Loucy (cell line): ENCODE results near the gene HMGXB4.

Experiments
- H2AFZ ChIP-seq: fragments of 200-600 bp; sonication (generic); 2 replicates; pipeline ENCODE4 v1.6.0; 2016; ENCODE audit warnings: antibody characterized with exemption, mild to moderate bottlenecking, low read length, moderate library complexity
- H3F3A ChIP-seq: fragments of 200-600 bp; 2 replicates; pipeline ENCODE4 v1.6.0; 2016; ENCODE audit warnings: antibody characterized with exemption, low read depth, mild to moderate bottlenecking
- H3K27me3 ChIP-seq: fragments of 200-600 bp; sonication (generic); 2 replicates; pipeline ENCODE4 v1.6.1; 2014; ENCODE audit warnings: low read length, mild to moderate bottlenecking; ENCODE audit not compliant: insufficient read depth, poor library complexity, severe bottlenecking
- H3K36me3 ChIP-seq: fragments of 200-600 bp; sonication (generic); 2 replicates; pipeline ENCODE4 v1.6.1; 2016; ENCODE audit warnings: low read length; ENCODE audit not compliant: insufficient read depth
- H3K4me1 ChIP-seq: fragments of 200-600 bp; sonication (generic); 2 replicates; pipeline ENCODE4 v1.5.1; 2014; ENCODE audit warnings: low read length, mild to moderate bottlenecking; ENCODE audit not compliant: insufficient read depth, poor library complexity, severe bottlenecking
- H3K4me2 ChIP-seq: fragments of 200-600 bp; sonication (generic); 2 replicates; pipeline ENCODE4 v1.6.0; 2014; ENCODE audit warnings: antibody characterized with exemption, low read length, low read depth, mild to moderate bottlenecking; ENCODE audit not compliant: poor library complexity, severe bottlenecking
- H3K4me3 ChIP-seq: fragments of 200-600 bp; sonication (generic); 2 replicates; pipeline ENCODE4 v1.5.1; 2014; ENCODE audit warnings: low read length, mild to moderate bottlenecking, mixed read lengths; ENCODE audit not compliant: poor library complexity, severe bottlenecking
- H3K79me2 ChIP-seq: fragments of 200-600 bp; sonication (generic); 2 replicates; pipeline ENCODE4 v1.6.1; 2014; ENCODE audit warnings: low read length; ENCODE audit not compliant: insufficient read depth
- H3K9ac ChIP-seq: fragments of 200-600 bp; sonication (generic); 2 replicates; pipeline ENCODE4 v1.6.0; 2014; ENCODE audit warnings: mild to moderate bottlenecking, low read depth, low read length, moderate library complexity; ENCODE audit not compliant: poor library complexity, severe bottlenecking
- H3K9me2 ChIP-seq: fragments of 200-600 bp; sonication (generic); replicated peaks from 2 replicates; pipeline ENCODE4 v1.6.1; 2016; ENCODE audit warnings: low read depth, low read length, mixed read lengths
- H3K9me3 ChIP-seq: fragments of 200-600 bp; sonication (generic); 2 replicates; pipeline ENCODE4 v1.6.1; 2014; ENCODE audit warnings: mild to moderate bottlenecking, antibody characterized with exemption, low read length, low read depth; ENCODE audit not compliant: insufficient read depth
- H4K20me1 ChIP-seq: fragments of 200-600 bp; sonication (generic); 2 replicates; pipeline ENCODE4 v1.6.0; 2014; ENCODE audit warnings: antibody characterized with exemption, low read length, mild to moderate bottlenecking; ENCODE audit not compliant: insufficient read depth, poor library complexity, severe bottlenecking
- CTCF ChIP-seq: fragments of 200-600 bp; sonication (generic); conservative IDR thresholded peaks from 2 replicates; pipeline ENCODE4 v1.5.1; 2014; ENCODE audit warnings: mild to moderate bottlenecking, antibody characterized with exemption, low read length
- EZH2phosphoT487 ChIP-seq: fragments of 200-600 bp; IDR thresholded peaks from 2 replicates; pipeline ENCODE4 v1.6.1; 2018; ENCODE audit warnings: antibody characterized with exemption, mild to moderate bottlenecking, moderate library complexity, borderline replicate concordance

Gene HMGXB4

GRCh38 chr22:35288116-35288515 lies 30.8 kb downstream of the HMGXB4 start:
- no peak overlapping the region for H3K4me2 ChIP-seq
- H3K9me3 ChIP-seq, result no peaks in the 10 kb centered on the region
- no peaks in the 10 kb centered on the region for H3F3A ChIP-seq
- no peaks in the 10 kb centered on the region for H3K4me1 ChIP-seq
- H3K4me3 ChIP-seq, result no peak overlapping the region
- H2AFZ ChIP-seq, result no peak overlapping the region
- peaks cover 83% of the 10 kb centered on the region for H3K36me3 ChIP-seq
- TF ChIP-seq CTCF (no peak), EZH2phosphoT487 (no peak)
- no peaks in the 10 kb centered on the region for H3K79me2 ChIP-seq
- no peaks in the 10 kb centered on the region for H4K20me1 ChIP-seq
- H3K9ac ChIP-seq, result no peak overlapping the region
- H3K9me2 ChIP-seq, result no peaks in the 10 kb centered on the region
- no peaks in the 10 kb centered on the region for H3K27me3 ChIP-seq

- Histone ChIP-seq H3K9me3 (no peaks in the 10 kb centered on the region), H3K36me3 (peaks cover 63% of the 10 kb centered on the region), H3K4me2 (no peak overlapping the region), H3K9ac (no peak overlapping the region), H3K4me3 (no peak overlapping the region), H3K4me1 (no peaks in the 10 kb centered on the region), H3K79me2 (no peaks in the 10 kb centered on the region), H3F3A (no peaks in the 10 kb centered on the region), H4K20me1 (no peaks in the 10 kb centered on the region), H3K27me3 (no peaks in the 10 kb centered on the region), H3K9me2 (no peaks in the 10 kb centered on the region), H2AFZ (no peak overlapping the region)
- no peak for TF ChIP-seq CTCF
- no peak for TF ChIP-seq EZH2phosphoT487
These were observed 35.5 kb downstream of the HMGXB4 start for GRCh38 chr22:35292786-35293185.

GRCh38 chr22:35296051-35296450 lies 38.8 kb downstream of the HMGXB4 start:
- Histone ChIP-seq H4K20me1 (no peaks in the 10 kb centered on the region), H3K27me3 (no peaks in the 10 kb centered on the region), H3K36me3 (peaks cover 39% of the 10 kb centered on the region), H3K4me1 (peaks cover 5% of the 10 kb centered on the region), H3K4me3 (no peak overlapping the region), H3F3A (no peaks in the 10 kb centered on the region; the same call in 1 of the 2 replicates), H2AFZ (no peak overlapping the region), H3K9me2 (no peaks in the 10 kb centered on the region), H3K4me2 (no peak overlapping the region), H3K9me3 (no peaks in the 10 kb centered on the region), H3K9ac (no peak overlapping the region), H3K79me2 (peaks cover 8% of the 10 kb centered on the region; the same call in 1 of the 2 replicates)
- TF ChIP-seq EZH2phosphoT487, result no peak
- TF ChIP-seq CTCF, result no peak
